ENCODE results near the gene NCKAP5.

- TF ChIP-seq POLR2A (IDR thresholded peaks at IDR 0.05) (no peak), CTCF (IDR thresholded peaks at IDR 0.05) (no peak)
Observed at GRCh38 chr2:133204421-133204820, 363.8 kb downstream of the NCKAP5 start.
